D721Med (cell line): ENCODE results near the gene OR5K1.

Source experiments
- DNase-seq: peaks from one replicate; pipeline ENCODE4 v3.0.0; 2011; ENCODE audit warnings: low spot score; ENCODE audit not compliant: insufficient read length
- FAIRE-seq: peaks from 2 replicates; lab custom pipeline; 2011; peaks lifted over from hg19 to GRCh38; lab: Jason Lieb, UNC
- CTCF ChIP-seq: IDR thresholded peaks from 2 replicates; pipeline ENCODE4 v1.5.1; 2012; ENCODE audit warnings: mild to moderate bottlenecking, control low read depth; ENCODE audit not compliant: insufficient read depth; ENCODE audit errors: missing control alignments

Gene OR5K1

GRCh38 chr3:98513091-98513511, 50.1 kb downstream of the OR5K1 start:
- FAIRE-seq, result no peak
- DNase-seq, result no peak
- no peak for TF ChIP-seq CTCF

GRCh38 chr3:98513736-98514135, 50.7 kb downstream of the OR5K1 start:
- DNase-seq, result no peak
- TF ChIP-seq CTCF, result no peak
- FAIRE-seq, result no peak

- TF ChIP-seq CTCF, result no peak
- FAIRE-seq, result no peak
- DNase-seq, result no peak
Observed at GRCh38 chr3:98514948-98515347, 51.9 kb downstream of the OR5K1 start.

GRCh38 chr3:98518816-98519215, 55.8 kb downstream of the OR5K1 start:
- FAIRE-seq, result no peak
- TF ChIP-seq CTCF, result no peak
- no peak for DNase-seq

- no peak for FAIRE-seq
- TF ChIP-seq CTCF, result no peak
Observed at GRCh38 chr3:98519351-98519750, 56.4 kb downstream of the OR5K1 start.

GRCh38 chr3:98521897-98522543, 59.0 kb downstream of the OR5K1 start:
- FAIRE-seq (no peak), DNase-seq (no peak)
- no peak for TF ChIP-seq CTCF

More at GRCh38 chr3:98519351-98519750, 56.4 kb downstream of the OR5K1 start:
- DNase-seq, result no peak
